Glutamatergic neuron (in vitro differentiated cells): Measurements from ENCODE around the gene UGT1A3. TPM values are rescaled to one million over a fixed set of nuclear protein-coding genes. Genes with fewer than 3 reads are reported as not detected.

Experiments used
- DNase-seq: peaks from one replicate; pipeline ENCODE4 v3.0.0; 2022
- H3K27ac Mint-ChIP-seq: one replicate; pipeline ENCODE4 v1.8.0; 2020; ENCODE audit warnings: mild to moderate bottlenecking, mixed read lengths, inconsistent platforms; ENCODE audit not compliant: unreplicated experiment
- H3K27me3 Mint-ChIP-seq: one replicate; pipeline ENCODE4 v1.8.0; 2020; ENCODE audit warnings: mild to moderate bottlenecking, moderate library complexity, mixed read lengths, inconsistent platforms; ENCODE audit not compliant: unreplicated experiment
- H3K36me3 Mint-ChIP-seq: one replicate; pipeline ENCODE4 v1.8.0; 2020; ENCODE audit warnings: mild to moderate bottlenecking, mixed read lengths, inconsistent platforms; ENCODE audit not compliant: unreplicated experiment
- H3K4me1 Mint-ChIP-seq: one replicate; pipeline ENCODE4 v1.8.0; 2020; ENCODE audit warnings: mild to moderate bottlenecking, low read depth, mixed read lengths, inconsistent platforms; ENCODE audit not compliant: unreplicated experiment
- H3K4me3 Mint-ChIP-seq: one replicate; pipeline ENCODE4 v1.8.0; 2020; ENCODE audit warnings: mild to moderate bottlenecking, mixed read lengths, inconsistent platforms; ENCODE audit not compliant: unreplicated experiment
- H3K9me3 Mint-ChIP-seq: one replicate; pipeline ENCODE4 v1.8.0; 2020; ENCODE audit warnings: mild to moderate bottlenecking, moderate library complexity, mixed read lengths, inconsistent platforms; ENCODE audit not compliant: unreplicated experiment
- CTCF ChIP-seq: fragments of 200-600 bp; sonication (generic); IDR thresholded peaks from one replicate; pipeline ENCODE4 v1.5.0; 2021; ENCODE audit not compliant: partially characterized antibody, unreplicated experiment
- total RNA-seq: library from RNA; stranded (reverse); fragmentation: NEBNext Ultra II Directional; extraction: Animal tissue kit (Norgen Biotek cat#: 25700); gene quantifications from one replicate; pipeline ENCODE4 v1.2.1, GENCODE V29; 2021; ENCODE audit not compliant: unreplicated experiment

UGT1A3 gene
- total RNA-seq, 1 donor from 2014 or later, result not detected

GRCh38 chr2:233801357-233802131 is 72.7 kb downstream of the UGT1A3 start:
- H3K4me3 Mint-ChIP-seq, result no peak overlapping the region
- DNase-seq, result no peak
- peaks cover 4% of the 10 kb centered on the region for H3K9me3 Mint-ChIP-seq
- peaks cover 4% of the 10 kb centered on the region for H3K27me3 Mint-ChIP-seq
- H3K27ac Mint-ChIP-seq, result no peak overlapping the region
- TF ChIP-seq CTCF, result no peak
- no peaks in the 10 kb centered on the region for H3K36me3 Mint-ChIP-seq
- H3K4me1 Mint-ChIP-seq, result peaks cover 3% of the 10 kb centered on the region

GRCh38 chr2:233802132-233802815 is 73.4 kb downstream of the UGT1A3 start:
- Mint-ChIP-seq H3K36me3 (no peaks in the 10 kb centered on the region), H3K27ac (no peak overlapping the region), H3K4me1 (peaks cover 3% of the 10 kb centered on the region), H3K4me3 (no peak overlapping the region), H3K27me3 (peaks cover 4% of the 10 kb centered on the region), H3K9me3 (peaks cover 4% of the 10 kb centered on the region)
- no peak for TF ChIP-seq CTCF
- no peak for DNase-seq

GRCh38 chr2:233803292-233803911 is 74.6 kb downstream of the UGT1A3 start:
- no peak for TF ChIP-seq CTCF
- H3K36me3 Mint-ChIP-seq, result no peaks in the 10 kb centered on the region
- peaks cover 2% of the 10 kb centered on the region for H3K9me3 Mint-ChIP-seq
- no peak overlapping the region for H3K4me3 Mint-ChIP-seq
- peaks cover 4% of the 10 kb centered on the region for H3K27me3 Mint-ChIP-seq
- DNase-seq, result no peak
- H3K27ac Mint-ChIP-seq, result no peak overlapping the region
- peaks cover 3% of the 10 kb centered on the region for H3K4me1 Mint-ChIP-seq

- Mint-ChIP-seq H3K4me3 (no peak overlapping the region), H3K27ac (no peak overlapping the region), H3K36me3 (no peaks in the 10 kb centered on the region), H3K9me3 (peaks cover 2% of the 10 kb centered on the region), H3K27me3 (peaks cover 4% of the 10 kb centered on the region), H3K4me1 (peaks cover 2% of the 10 kb centered on the region)
- no peak for DNase-seq
- no peak for TF ChIP-seq CTCF
Measured at GRCh38 chr2:233803994-233804393, 75.2 kb downstream of the UGT1A3 start.
